VCaP (cell line): ENCODE results near the gene NDE1.
"Not testable (repeated sequence)": the region's sequence is repeated elsewhere in the genome, so short reads cannot be mapped to it uniquely, and the experiment has no call there.

ENCODE experiments used
- H3K27ac ChIP-seq: fragments of 450-650 bp; 2 replicates; pipeline ENCODE4 v1.5.1; 2017
- TF ChIP-seq, protein P1 (sequence below): fragments of 450-650 bp; conservative IDR thresholded peaks from 2 replicates; pipeline ENCODE4 v1.5.1; 2017; ENCODE audit warnings: mild to moderate bottlenecking, moderate library complexity

The NDE1 gene

DNA sequence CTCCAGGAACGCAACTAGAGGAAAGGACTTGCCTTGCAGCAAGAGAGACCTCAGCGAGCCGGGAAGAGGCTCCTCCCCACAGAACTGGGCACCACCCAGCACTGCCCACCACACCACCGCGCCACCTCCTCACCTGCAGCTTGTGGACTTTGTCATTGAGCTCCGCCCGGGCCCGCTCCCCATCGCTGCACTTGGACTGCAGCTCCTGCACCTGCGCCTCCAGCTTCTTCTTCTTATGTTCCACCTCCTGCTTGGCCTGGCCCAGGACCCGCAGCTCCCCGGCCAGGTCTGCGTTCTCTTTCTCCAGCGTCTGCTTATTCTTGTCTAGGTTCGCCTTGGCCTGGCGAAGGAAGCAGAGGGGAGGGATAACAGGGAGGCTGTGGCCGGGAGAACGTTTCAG is 76.7 kb downstream of the NDE1 start:
- TF ChIP-seq, protein P1, sequence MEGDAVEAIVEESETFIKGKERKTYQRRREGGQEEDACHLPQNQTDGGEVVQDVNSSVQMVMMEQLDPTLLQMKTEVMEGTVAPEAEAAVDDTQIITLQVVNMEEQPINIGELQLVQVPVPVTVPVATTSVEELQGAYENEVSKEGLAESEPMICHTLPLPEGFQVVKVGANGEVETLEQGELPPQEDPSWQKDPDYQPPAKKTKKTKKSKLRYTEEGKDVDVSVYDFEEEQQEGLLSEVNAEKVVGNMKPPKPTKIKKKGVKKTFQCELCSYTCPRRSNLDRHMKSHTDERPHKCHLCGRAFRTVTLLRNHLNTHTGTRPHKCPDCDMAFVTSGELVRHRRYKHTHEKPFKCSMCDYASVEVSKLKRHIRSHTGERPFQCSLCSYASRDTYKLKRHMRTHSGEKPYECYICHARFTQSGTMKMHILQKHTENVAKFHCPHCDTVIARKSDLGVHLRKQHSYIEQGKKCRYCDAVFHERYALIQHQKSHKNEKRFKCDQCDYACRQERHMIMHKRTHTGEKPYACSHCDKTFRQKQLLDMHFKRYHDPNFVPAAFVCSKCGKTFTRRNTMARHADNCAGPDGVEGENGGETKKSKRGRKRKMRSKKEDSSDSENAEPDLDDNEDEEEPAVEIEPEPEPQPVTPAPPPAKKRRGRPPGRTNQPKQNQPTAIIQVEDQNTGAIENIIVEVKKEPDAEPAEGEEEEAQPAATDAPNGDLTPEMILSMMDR = no peak
- H3K27ac ChIP-seq = no peak overlapping the region

DNA sequence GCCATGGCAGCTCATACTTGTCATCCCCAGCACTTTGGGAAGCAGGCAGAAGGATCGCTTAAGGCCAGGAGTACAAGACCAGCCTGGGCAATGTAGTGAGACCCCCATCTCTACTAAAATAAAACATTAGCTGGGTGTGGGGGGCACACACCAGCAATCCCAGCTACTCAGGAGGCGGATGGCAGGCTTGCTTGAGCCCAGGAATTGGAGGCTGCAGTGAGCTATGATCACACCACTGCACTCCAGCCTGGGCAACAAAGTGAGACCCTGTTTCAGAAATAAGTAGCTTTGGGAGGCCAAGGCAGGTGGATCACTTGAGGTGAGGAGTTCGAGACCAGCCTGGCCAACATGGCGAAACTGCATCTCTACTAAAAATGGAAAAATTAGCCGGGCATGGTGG is 77.7 kb downstream of the NDE1 start:
- not testable (repeated sequence) for H3K27ac ChIP-seq

DNA sequence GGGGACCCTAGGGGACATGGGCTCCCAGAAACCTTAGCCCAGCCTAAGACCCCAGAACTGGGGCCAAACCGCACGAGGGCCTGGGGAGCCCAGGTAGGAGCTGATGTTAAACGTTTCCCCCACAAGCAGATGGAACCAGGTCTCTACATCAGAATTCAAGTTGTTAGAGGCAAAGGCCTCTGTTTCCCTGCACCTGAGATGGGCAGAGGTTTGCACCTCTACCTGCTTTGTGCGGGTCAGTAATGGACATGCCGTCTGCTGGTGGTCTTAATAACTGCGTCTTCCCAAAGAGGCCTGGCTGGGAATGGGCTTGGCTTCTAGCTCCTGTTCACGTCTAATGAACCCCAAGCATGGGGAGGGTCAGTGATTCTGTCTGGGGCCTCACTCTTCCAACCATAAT is 79.1 kb downstream of the NDE1 start:
- H3K27ac ChIP-seq = no peak overlapping the region
- TF ChIP-seq, protein P1 = no peak

DNA sequence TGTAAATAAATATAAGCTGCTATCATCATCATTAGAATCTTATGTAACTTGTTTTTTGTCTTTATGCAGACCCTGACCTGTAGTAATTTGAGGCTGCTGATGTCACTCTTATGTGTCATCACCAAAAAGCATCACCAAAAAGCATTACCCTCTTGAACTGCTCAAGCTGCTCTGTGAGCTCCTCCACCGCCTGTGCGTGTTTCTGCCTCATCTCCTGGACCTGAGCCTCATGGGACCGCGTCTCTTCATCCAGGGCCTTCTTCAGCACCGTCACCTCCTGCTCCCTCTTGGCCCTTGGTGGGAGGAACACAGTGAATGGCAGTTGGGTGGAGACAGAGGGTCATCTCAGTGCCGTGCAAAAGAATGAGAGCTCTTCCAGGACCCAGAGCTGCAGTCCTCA is 82.4 kb downstream of the NDE1 start:
- TF ChIP-seq, protein P1 = no peak

DNA sequence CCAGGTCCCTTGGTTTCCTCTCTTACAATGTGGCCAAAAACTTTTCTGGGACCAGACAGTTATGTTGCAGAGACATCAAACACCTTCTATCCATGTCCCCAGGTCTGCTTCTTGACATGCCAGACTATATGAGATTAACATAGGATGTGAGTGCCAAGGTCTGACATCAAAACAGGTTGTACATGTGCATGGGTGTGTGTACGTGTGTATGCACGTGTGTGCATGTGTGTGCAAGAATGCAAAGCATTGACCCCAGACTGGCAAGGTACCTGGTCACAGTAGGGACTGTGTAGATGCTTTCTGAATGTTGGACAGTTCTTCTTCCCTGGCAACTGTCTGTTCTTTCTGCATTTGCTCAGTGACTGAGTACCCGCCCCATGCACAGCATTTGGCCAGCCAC is 85.6 kb downstream of the NDE1 start:
- TF ChIP-seq, protein P1 = no peak
- H3K27ac ChIP-seq = no peak overlapping the region

More for the DNA sequence above, 82.4 kb downstream of the NDE1 start:
- H3K27ac ChIP-seq = no peak overlapping the region

DNA sequence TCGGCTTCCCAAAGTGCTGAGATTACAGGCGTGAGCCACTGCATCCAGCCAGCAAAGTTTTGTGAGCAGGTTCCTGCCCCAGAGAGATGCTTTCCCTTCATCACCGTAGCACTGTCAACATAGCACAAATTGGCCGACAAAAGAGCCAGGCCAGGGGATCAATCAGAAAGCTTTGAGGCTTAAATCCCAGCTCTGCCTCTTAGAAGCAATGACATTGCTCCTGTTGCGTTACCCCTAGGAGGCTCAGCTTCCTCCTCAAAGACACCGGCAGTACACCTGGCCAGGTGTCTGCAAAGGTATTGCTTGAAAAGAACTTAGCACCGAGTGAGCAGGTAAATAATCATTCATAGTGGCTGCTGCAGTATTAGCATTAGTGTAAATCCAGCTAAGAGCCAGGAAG is 86.5 kb downstream of the NDE1 start:
- H3K27ac ChIP-seq = no peak overlapping the region
- TF ChIP-seq, protein P1 = no peak

DNA sequence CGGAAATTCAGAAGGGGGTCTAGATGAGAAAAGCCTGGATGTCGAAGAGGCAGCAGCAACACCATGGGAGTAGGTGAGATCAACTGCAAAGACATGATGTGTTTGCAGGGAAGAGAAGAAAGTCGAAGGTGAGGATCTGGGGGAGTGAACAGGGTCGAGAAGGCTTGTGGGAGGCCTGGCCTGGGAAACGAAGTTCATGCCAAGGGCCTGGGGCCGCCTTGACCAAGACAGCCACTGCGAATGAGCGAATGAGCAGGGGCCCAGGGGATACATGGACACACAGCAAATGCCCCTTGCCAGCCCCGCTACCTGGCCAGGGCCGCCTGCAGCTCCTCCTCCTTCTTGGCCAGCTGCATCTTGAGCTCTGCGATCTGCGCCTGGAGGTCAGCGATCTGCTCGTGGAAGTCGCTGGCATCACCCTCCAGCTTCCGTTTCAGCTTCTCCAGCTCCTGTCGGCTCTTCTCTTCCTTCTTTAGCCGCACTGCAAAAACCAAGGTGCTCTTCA is 87.1 kb downstream of the NDE1 start:
- TF ChIP-seq, protein P1 = no peak
- H3K27ac ChIP-seq = no peak overlapping the region

DNA sequence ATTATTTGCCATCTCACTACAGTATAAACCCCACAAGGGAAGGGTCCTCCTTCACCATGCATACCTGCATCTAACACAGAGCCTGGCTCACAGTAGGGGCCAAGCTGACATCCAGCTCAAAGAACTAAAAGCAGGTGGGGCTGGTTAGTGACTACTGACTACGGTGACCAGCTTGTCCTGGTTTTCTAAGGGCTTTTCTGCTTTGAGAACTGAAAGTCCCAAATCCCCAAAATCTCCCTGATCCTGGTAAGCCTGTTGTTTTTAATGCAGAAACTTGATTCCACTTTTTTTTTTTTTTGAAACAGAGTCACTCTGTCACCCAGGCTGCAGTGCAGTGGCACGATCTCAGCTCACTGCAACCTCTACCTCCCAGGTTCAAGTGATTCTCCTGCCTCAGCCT is 89.4 kb downstream of the NDE1 start:
- TF ChIP-seq, protein P1 = no peak
- no peak overlapping the region for H3K27ac ChIP-seq
